ENCODE data around the gene GPR141.

GRCh38 chr7:37656913-37657530 lies 26.5 kb upstream of the GPR141 start:
- TF ChIP-seq EZH2phosphoT487 (IDR thresholded peaks at IDR 0.05; ENCODE audit: low read depth) (no peak), CTCF (IDR thresholded peaks at IDR 0.05; ENCODE audit: low read depth, low read length) (no peak)
